Endothelial cell (in vitro differentiated cells): ENCODE measurements around the gene ITGA8. TPM values are rescaled to one million over a fixed set of nuclear protein-coding genes. Genes with fewer than 3 reads are reported as not detected.

Experiments
- DNase-seq: peaks from one replicate; pipeline ENCODE4 v3.0.0; 2021; ENCODE audit warnings: low spot score
- H3K27ac Mint-ChIP-seq: one replicate; pipeline ENCODE4 v1.8.0; 2021; ENCODE audit warnings: mixed read lengths, inconsistent platforms; ENCODE audit not compliant: unreplicated experiment
- H3K27me3 Mint-ChIP-seq: one replicate; pipeline ENCODE4 v1.8.0; 2021; ENCODE audit warnings: mild to moderate bottlenecking, moderate library complexity, mixed read lengths, inconsistent platforms; ENCODE audit not compliant: unreplicated experiment
- H3K36me3 Mint-ChIP-seq: one replicate; pipeline ENCODE4 v1.8.0; 2021; ENCODE audit warnings: mild to moderate bottlenecking, low read depth, mixed read lengths, inconsistent platforms; ENCODE audit not compliant: unreplicated experiment
- H3K4me1 Mint-ChIP-seq: one replicate; pipeline ENCODE4 v1.8.0; 2021; ENCODE audit warnings: mild to moderate bottlenecking, mixed read lengths, inconsistent platforms; ENCODE audit not compliant: unreplicated experiment
- H3K4me3 Mint-ChIP-seq: one replicate; pipeline ENCODE4 v1.8.0; 2021; ENCODE audit warnings: mild to moderate bottlenecking, mixed read lengths, inconsistent platforms; ENCODE audit not compliant: unreplicated experiment
- H3K9me3 Mint-ChIP-seq: one replicate; pipeline ENCODE4 v1.8.0; 2021; ENCODE audit warnings: mixed read lengths, inconsistent platforms; ENCODE audit not compliant: unreplicated experiment
- CTCF ChIP-seq: fragments of 200-600 bp; sonication (generic); IDR thresholded peaks from one replicate; pipeline ENCODE4 v1.5.0; 2021; ENCODE audit warnings: antibody characterized with exemption; ENCODE audit not compliant: unreplicated experiment
- total RNA-seq: library from RNA; stranded (reverse); fragmentation: NEBNext Ultra II Directional; extraction: Animal tissue kit (Norgen Biotek cat#: 25700); gene quantifications from one replicate; pipeline ENCODE4 v1.2.1, GENCODE V29; 2021; ENCODE audit not compliant: unreplicated experiment

ITGA8 gene
- total RNA-seq, 1 donor from 2014 or later: 0.51 TPM

GRCh38 chr10:15546606-15547005, 173.1 kb downstream of the ITGA8 start:
- Mint-ChIP-seq H3K9me3 (no peaks in the 10 kb centered on the region), H3K27me3 (peaks cover 2% of the 10 kb centered on the region), H3K4me1 (no peaks in the 10 kb centered on the region), H3K4me3 (no peak overlapping the region), H3K36me3 (no peaks in the 10 kb centered on the region), H3K27ac (no peak overlapping the region)
- no peak for TF ChIP-seq CTCF
- no peak for DNase-seq

GRCh38 chr10:15545884-15546283, 173.8 kb downstream of the ITGA8 start:
- Mint-ChIP-seq H3K27me3 (peaks cover 1% of the 10 kb centered on the region), H3K27ac (no peak overlapping the region), H3K4me3 (no peak overlapping the region), H3K36me3 (no peaks in the 10 kb centered on the region), H3K4me1 (no peaks in the 10 kb centered on the region), H3K9me3 (no peaks in the 10 kb centered on the region)
- no peak for TF ChIP-seq CTCF
- DNase-seq: no peak

GRCh38 chr10:15545266-15545665, 174.5 kb downstream of the ITGA8 start:
- Mint-ChIP-seq H3K4me1 (no peaks in the 10 kb centered on the region), H3K9me3 (no peaks in the 10 kb centered on the region), H3K27ac (no peak overlapping the region), H3K27me3 (peaks cover 1% of the 10 kb centered on the region), H3K4me3 (no peak overlapping the region), H3K36me3 (no peaks in the 10 kb centered on the region)
- TF ChIP-seq CTCF: no peak
- DNase-seq: no peak

GRCh38 chr10:15543994-15544393, 175.7 kb downstream of the ITGA8 start:
- no peak for DNase-seq
- Mint-ChIP-seq H3K27ac (no peak overlapping the region), H3K9me3 (no peaks in the 10 kb centered on the region), H3K4me1 (no peaks in the 10 kb centered on the region), H3K4me3 (no peak overlapping the region), H3K36me3 (no peaks in the 10 kb centered on the region), H3K27me3 (peaks cover 1% of the 10 kb centered on the region)
- TF ChIP-seq CTCF: no peak

GRCh38 chr10:15542817-15543216, 176.9 kb downstream of the ITGA8 start:
- Mint-ChIP-seq H3K4me3 (no peak overlapping the region), H3K4me1 (no peaks in the 10 kb centered on the region), H3K27ac (no peak overlapping the region), H3K9me3 (no peaks in the 10 kb centered on the region), H3K36me3 (no peaks in the 10 kb centered on the region), H3K27me3 (peaks cover 1% of the 10 kb centered on the region)
- no peak for DNase-seq
- TF ChIP-seq CTCF: no peak
